MM.1S (cell line): ENCODE data around the gene GTF2E1.

Experiments
- DNase-seq: peaks from one replicate; pipeline ENCODE4 v3.0.0-alpha.2; 2015
- H2AFZ ChIP-seq: fragments of 300-600 bp; sonication (generic); 2 replicates; pipeline ENCODE4 v1.6.0; 2016; ENCODE audit warnings: antibody characterized with exemption, low read length
- H3F3A ChIP-seq: fragments of 300-600 bp; sonication (generic); 2 replicates; pipeline ENCODE4 v1.6.1; 2016; ENCODE audit warnings: mild to moderate bottlenecking, antibody characterized with exemption, low read length, moderate library complexity, mixed read lengths; ENCODE audit not compliant: insufficient read depth
- H3K27ac ChIP-seq: fragments of 300-600 bp; sonication (generic); 2 replicates; pipeline ENCODE4 v1.5.1; 2016; ENCODE audit warnings: mild to moderate bottlenecking, low read length
- H3K27me3 ChIP-seq: fragments of 300-600 bp; sonication (generic); replicated peaks from 2 replicates; pipeline ENCODE4 v1.6.0; 2016; ENCODE audit warnings: low read length; ENCODE audit not compliant: insufficient read depth
- H3K36me3 ChIP-seq: fragments of 300-600 bp; sonication (generic); replicated peaks from 2 replicates; pipeline ENCODE4 v1.6.1; 2016; ENCODE audit warnings: mild to moderate bottlenecking, low read length, mixed read lengths; ENCODE audit not compliant: insufficient read depth
- H3K4me1 ChIP-seq: fragments of 300-600 bp; sonication (generic); 2 replicates; pipeline ENCODE4 v1.6.1; 2016; ENCODE audit warnings: low read length, mixed read lengths
- H3K4me2 ChIP-seq: fragments of 300-600 bp; sonication (generic); 2 replicates; pipeline ENCODE4 v1.6.0; 2016; ENCODE audit warnings: low read depth, low read length
- H3K4me3 ChIP-seq: fragments of 300-600 bp; sonication (generic); 2 replicates; pipeline ENCODE4 v1.5.1; 2016; ENCODE audit warnings: low read length, mixed read lengths
- H3K79me2 ChIP-seq: fragments of 300-600 bp; sonication (generic); 2 replicates; pipeline ENCODE4 v1.6.1; 2016; ENCODE audit warnings: mixed run types, low read length, mixed read lengths
- H3K9ac ChIP-seq: fragments of 300-600 bp; sonication (generic); 2 replicates; pipeline ENCODE4 v1.6.1; 2016; ENCODE audit warnings: low read length, mixed read lengths
- H3K9me2 ChIP-seq: fragments of 300-600 bp; sonication (generic); replicated peaks from 2 replicates; pipeline ENCODE4 v1.6.1; 2016; ENCODE audit warnings: mild to moderate bottlenecking, low read length, mixed read lengths; ENCODE audit not compliant: insufficient read depth
- H3K9me3 ChIP-seq: fragments of 300-600 bp; sonication (generic); replicated peaks from 2 replicates; pipeline ENCODE4 v1.6.1; 2016; ENCODE audit warnings: mild to moderate bottlenecking, low read length, mixed read lengths; ENCODE audit not compliant: insufficient read depth
- H4K20me1 ChIP-seq: fragments of 300-600 bp; sonication (generic); 2 replicates; pipeline ENCODE4 v1.6.1; 2016; ENCODE audit warnings: mild to moderate bottlenecking, low read length, moderate library complexity, mixed read lengths; ENCODE audit not compliant: insufficient read depth
- EZH2 ChIP-seq: fragments of 300-600 bp; sonication (generic); optimal IDR thresholded peaks from 2 replicates; pipeline ENCODE3; 2017; ENCODE audit warnings: low read depth, mild to moderate bottlenecking, antibody characterized with exemption, low read length, mixed read lengths
- EZH2phosphoT487 ChIP-seq: fragments of 300-600 bp; sonication (generic); IDR thresholded peaks from 2 replicates; pipeline ENCODE4 v1.6.1; 2018; ENCODE audit warnings: antibody characterized with exemption, low read length
- TF ChIP-seq, protein P1 (sequence below): fragments of 300-600 bp; sonication (generic); IDR thresholded peaks from 2 replicates; pipeline ENCODE4 v1.5.1; 2016; ENCODE audit warnings: antibody characterized with exemption, low read length, mixed read lengths

GTF2E1 gene

DNA sequence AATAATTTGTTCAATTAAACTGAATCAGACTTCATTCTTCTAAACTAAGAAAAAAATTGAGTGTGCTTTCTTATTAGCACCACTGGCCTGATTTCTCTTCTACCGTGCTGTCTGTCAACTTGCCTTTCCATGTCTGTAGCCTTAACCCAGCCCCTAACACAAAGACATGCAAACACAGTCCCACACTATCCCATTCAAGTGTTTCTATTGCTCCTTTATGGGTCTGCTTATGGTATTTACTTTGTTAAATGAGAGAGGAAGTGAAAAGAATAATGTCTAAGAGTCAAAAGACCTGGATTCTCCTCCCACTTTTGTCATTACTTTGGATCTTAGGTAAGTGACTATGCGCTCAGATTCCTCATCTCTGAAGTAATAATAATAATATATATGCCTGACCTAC, 55.3 kb downstream of the GTF2E1 start:
- Histone ChIP-seq H2AFZ (no peak overlapping the region), H3K79me2 (no peaks in the 10 kb centered on the region), H3K27ac (no peak overlapping the region), H3K9me3 (no peaks in the 10 kb centered on the region), H3K4me1 (no peaks in the 10 kb centered on the region), H3K4me2 (no peak overlapping the region), H3K9me2 (no peaks in the 10 kb centered on the region), H3K4me3 (no peak overlapping the region), H3K36me3 (no peaks in the 10 kb centered on the region), H3K9ac (no peak overlapping the region), H3F3A (no peaks in the 10 kb centered on the region), H3K27me3 (no peaks in the 10 kb centered on the region), H4K20me1 (no peaks in the 10 kb centered on the region)
- no peak for DNase-seq
- TF ChIP-seq EZH2 = no peak
- TF ChIP-seq EZH2phosphoT487 = no peak
- TF ChIP-seq, protein P1, sequence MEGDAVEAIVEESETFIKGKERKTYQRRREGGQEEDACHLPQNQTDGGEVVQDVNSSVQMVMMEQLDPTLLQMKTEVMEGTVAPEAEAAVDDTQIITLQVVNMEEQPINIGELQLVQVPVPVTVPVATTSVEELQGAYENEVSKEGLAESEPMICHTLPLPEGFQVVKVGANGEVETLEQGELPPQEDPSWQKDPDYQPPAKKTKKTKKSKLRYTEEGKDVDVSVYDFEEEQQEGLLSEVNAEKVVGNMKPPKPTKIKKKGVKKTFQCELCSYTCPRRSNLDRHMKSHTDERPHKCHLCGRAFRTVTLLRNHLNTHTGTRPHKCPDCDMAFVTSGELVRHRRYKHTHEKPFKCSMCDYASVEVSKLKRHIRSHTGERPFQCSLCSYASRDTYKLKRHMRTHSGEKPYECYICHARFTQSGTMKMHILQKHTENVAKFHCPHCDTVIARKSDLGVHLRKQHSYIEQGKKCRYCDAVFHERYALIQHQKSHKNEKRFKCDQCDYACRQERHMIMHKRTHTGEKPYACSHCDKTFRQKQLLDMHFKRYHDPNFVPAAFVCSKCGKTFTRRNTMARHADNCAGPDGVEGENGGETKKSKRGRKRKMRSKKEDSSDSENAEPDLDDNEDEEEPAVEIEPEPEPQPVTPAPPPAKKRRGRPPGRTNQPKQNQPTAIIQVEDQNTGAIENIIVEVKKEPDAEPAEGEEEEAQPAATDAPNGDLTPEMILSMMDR = no peak

DNA sequence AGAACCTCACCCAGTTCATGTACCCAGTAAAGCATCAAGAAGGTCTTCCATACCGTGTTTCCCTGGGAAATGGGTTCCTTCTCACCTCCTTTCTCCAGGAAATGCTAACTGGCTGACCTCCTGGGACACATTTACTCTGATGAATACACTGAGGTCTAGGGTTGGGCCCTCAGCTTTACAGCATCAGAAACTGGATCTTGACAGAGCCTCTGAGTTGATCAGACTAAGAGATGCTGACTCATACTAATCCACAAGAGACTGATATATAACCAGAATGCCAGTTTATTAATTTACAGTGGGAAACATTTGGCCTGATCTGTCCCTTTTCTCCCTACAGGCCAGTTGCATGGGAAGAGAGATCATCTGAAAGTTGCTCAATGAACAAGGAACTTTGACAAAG, 55.8 kb downstream of the GTF2E1 start:
- H4K20me1 ChIP-seq = no peaks in the 10 kb centered on the region
- H3K9me2 ChIP-seq = no peaks in the 10 kb centered on the region
- no peak for TF ChIP-seq EZH2
- TF ChIP-seq EZH2phosphoT487 = no peak
- TF ChIP-seq, protein P1 = no peak
- H3K79me2 ChIP-seq = no peaks in the 10 kb centered on the region
- H3K27ac ChIP-seq = no peak overlapping the region
- H3F3A ChIP-seq = no peaks in the 10 kb centered on the region
- no peak overlapping the region for H3K4me2 ChIP-seq
- no peaks in the 10 kb centered on the region for H3K4me1 ChIP-seq
- no peak overlapping the region for H3K9ac ChIP-seq
- H3K36me3 ChIP-seq = no peaks in the 10 kb centered on the region
- no peaks in the 10 kb centered on the region for H3K27me3 ChIP-seq
- H3K9me3 ChIP-seq = no peaks in the 10 kb centered on the region
- no peak for DNase-seq
- no peak overlapping the region for H3K4me3 ChIP-seq
- H2AFZ ChIP-seq = no peak overlapping the region

DNA sequence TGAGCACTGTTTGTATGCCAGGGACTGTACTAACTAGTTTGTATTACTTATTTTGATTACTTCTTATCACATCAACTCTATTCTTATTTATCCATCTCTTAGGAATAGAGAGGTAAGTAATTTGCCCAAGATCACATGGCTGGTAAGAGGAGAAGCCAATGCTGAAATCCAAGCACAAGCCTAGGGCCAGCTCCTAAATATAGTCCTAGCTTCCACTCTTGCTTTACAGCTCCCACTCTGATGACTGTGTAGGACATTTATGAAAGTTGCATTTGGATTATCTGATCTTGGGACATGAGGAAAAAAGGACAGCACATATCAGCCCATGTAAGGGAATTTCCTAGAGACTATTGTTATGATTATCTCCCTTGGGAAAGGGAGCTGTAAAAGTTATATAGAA, 58.1 kb downstream of the GTF2E1 start:
- Histone ChIP-seq H3F3A (no peaks in the 10 kb centered on the region), H3K27me3 (no peaks in the 10 kb centered on the region), H3K79me2 (no peaks in the 10 kb centered on the region), H3K4me3 (no peak overlapping the region), H3K9me3 (no peaks in the 10 kb centered on the region), H3K36me3 (no peaks in the 10 kb centered on the region), H3K4me1 (no peaks in the 10 kb centered on the region), H3K9me2 (no peaks in the 10 kb centered on the region), H3K4me2 (no peak overlapping the region), H2AFZ (no peak overlapping the region), H3K27ac (no peak overlapping the region), H4K20me1 (no peaks in the 10 kb centered on the region), H3K9ac (no peak overlapping the region)
- no peak for DNase-seq
- TF ChIP-seq, protein P1 = no peak
- TF ChIP-seq EZH2 (no peak), EZH2phosphoT487 (no peak)
